ENCODE data around the gene SETD2. TPM values are rescaled to one million over a fixed set of nuclear protein-coding genes. Genes with fewer than 3 reads are reported as not detected.

Gene SETD2
- total and polyA plus RNA-seq, 2 experiments from 2014 or later: 16.7 to 45.2 TPM

DNA sequence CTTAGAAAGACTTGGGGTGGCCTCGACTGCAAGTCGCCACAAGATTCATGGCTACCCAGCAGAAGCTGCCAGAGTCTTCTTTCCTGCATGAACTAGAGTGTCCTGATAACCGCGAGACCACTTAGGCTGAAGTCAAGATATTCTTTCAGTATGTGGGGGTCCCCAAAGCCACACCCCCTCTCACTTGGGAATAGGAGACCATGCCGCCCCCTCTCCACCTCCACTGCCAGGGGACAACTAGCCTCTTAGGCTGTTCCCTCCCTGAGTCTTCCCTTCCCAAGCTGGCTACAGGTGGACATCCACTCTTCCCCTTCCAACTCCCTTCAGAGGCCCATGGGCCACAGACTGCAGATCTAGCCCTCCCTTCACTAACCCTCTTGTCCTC lies 186.1 kb downstream of the SETD2 start:
- ATAC-seq: no peak
- peaks cover 39% of the 10 kb centered on the region for H3K4me1 Mint-ChIP-seq

DNA sequence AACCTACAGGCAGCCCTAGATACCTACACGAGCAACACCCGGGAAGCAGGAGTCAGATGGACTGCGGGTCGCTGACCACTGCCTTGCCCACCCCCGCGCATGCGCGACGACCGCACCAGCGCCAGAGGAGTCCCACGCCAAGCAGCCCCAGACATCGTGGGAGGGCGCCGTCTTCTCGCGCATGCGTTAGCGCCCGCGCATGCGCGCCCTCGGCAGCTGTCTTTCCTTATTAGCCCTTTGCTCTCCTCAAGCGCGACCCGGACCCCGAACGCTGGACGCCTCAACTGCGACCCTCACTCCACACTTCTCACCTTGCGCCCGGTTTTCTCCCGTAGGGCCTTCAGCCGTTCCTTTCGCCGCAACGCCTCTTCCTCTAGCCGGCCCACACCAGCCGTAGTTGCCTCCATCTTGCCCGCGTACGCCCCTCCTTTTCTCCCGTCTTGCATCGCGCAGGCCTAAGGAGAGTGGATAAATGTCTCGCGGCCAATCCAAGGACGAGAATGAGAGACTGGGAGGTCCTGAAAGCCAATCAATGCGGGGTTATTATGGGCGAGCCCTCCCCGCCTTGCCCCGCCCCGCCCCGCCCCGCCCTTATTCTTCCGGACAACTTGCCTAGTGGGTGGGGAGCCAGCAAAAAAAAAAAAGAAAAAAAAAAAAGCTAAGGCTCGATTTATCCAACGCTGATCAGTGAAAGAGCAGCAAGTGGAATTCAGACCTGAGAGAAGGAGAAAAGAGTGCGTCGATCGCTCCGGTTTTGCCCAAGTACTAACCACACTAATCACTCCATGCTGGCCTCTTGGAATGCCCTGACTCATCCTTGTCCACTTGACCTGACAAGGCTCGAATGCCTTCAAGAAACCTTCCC lies 187.4 kb downstream of the SETD2 start, which contains the start of gene CCDC12:
Gene CCDC12 (minus strand): TSS at position 420 of the 865 bp plus-strand sequence. CDS start 13 bp downstream, at position 407.
- TF ChIP-seq JUNB (IDR thresholded peaks at IDR 0.05; ENCODE audit: unreplicated experiment): no peak
- TF ChIP-seq, protein P1, sequence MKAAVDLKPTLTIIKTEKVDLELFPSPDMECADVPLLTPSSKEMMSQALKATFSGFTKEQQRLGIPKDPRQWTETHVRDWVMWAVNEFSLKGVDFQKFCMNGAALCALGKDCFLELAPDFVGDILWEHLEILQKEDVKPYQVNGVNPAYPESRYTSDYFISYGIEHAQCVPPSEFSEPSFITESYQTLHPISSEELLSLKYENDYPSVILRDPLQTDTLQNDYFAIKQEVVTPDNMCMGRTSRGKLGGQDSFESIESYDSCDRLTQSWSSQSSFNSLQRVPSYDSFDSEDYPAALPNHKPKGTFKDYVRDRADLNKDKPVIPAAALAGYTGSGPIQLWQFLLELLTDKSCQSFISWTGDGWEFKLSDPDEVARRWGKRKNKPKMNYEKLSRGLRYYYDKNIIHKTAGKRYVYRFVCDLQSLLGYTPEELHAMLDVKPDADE (IDR thresholded peaks at IDR 0.05): 0 out of 2 replicates have a peak, but pooled peaks have one; percentile 48
- peak; percentile 85 for TF ChIP-seq POLR2AphosphoS5 (IDR thresholded peaks at IDR 0.05; ENCODE audit: low read depth)
- TF ChIP-seq CREB1 (CRISPR knock-in tag; IDR thresholded peaks at IDR 0.05; ENCODE audit: low read depth): peak; percentile 48
- Mint-ChIP-seq H3K9me3 (peaks cover 3% of the 10 kb centered on the region; the same call in 1 of the 3 replicates), H3K36me3 (ENCODE audit: low read depth) (peaks cover 16% of the 10 kb centered on the region), H3K27ac (peak within 1 kb of the TSS; percentile 99), H3K4me1 (peaks cover 35% of the 10 kb centered on the region), H3K27me3 (ENCODE audit: insufficient read depth, low read depth, poor library complexity) (peaks cover 32% of the 10 kb centered on the region), H3K4me3 (peak within 1 kb of the TSS; percentile 97)
- Histone ChIP-seq H3F3A (replicated peaks; ENCODE audit: low read depth) (no peaks in the 10 kb centered on the region; the same call in 1 of the 2 replicates), H3K4me1 (ENCODE audit: insufficient read depth) (peaks cover 6% of the 10 kb centered on the region), H2AFZ (peak within 1 kb of the TSS; percentile 99), H3K27me3 (ENCODE audit: insufficient read depth) (0 out of 2 replicates have a peak, but pooled peaks cover 5% of the 10 kb centered on the region), H3K79me2 (replicated peaks; ENCODE audit: insufficient read depth) (peaks cover 49% of the 10 kb centered on the region), H3K36me3 (ENCODE audit: insufficient read depth) (no peaks in the 10 kb centered on the region), H3K9me2 (ENCODE audit: insufficient read depth) (no peaks in the 10 kb centered on the region), H3K4me2 (peak within 1 kb of the TSS; percentile 88), H4K20me1 (replicated peaks; ENCODE audit: insufficient read depth) (peaks cover 42% of the 10 kb centered on the region), H3K4me3 (peak within 1 kb of the TSS; percentile 97), H3K27ac (ENCODE audit: low read depth) (peak within 1 kb of the TSS; percentile 96)
- peak; percentile 98 for DNase-seq (ENCODE audit: low spot score)
- peak; percentile 79 for ATAC-seq

More for the DNA sequence above, 186.1 kb downstream of the SETD2 start:
- Histone ChIP-seq H3K27me3 (ENCODE audit: insufficient read depth) (0 out of 2 replicates have a peak, but pooled peaks cover 5% of the 10 kb centered on the region), H3K4me3 (no peak overlapping the region), H3F3A (replicated peaks; ENCODE audit: low read depth) (no peaks in the 10 kb centered on the region; the same call in 1 of the 2 replicates), H2AFZ (no peak overlapping the region), H4K20me1 (replicated peaks; ENCODE audit: insufficient read depth) (peaks cover 35% of the 10 kb centered on the region), H3K9me2 (ENCODE audit: insufficient read depth) (no peaks in the 10 kb centered on the region), H3K79me2 (replicated peaks; ENCODE audit: insufficient read depth) (peaks cover 37% of the 10 kb centered on the region), H3K4me1 (ENCODE audit: insufficient read depth) (peaks cover 11% of the 10 kb centered on the region), H3K4me2 (peak overlapping the region; percentile 78), H3K36me3 (ENCODE audit: insufficient read depth) (no peaks in the 10 kb centered on the region), H3K27ac (ENCODE audit: low read depth) (no peak overlapping the region)
- DNase-seq (ENCODE audit: low spot score): no peak
- peak overlapping the region; percentile 97 for H3K4me3 Mint-ChIP-seq
- peak overlapping the region; percentile 94 for H3K27ac Mint-ChIP-seq
- peaks cover 37% of the 10 kb centered on the region for H3K27me3 Mint-ChIP-seq (ENCODE audit: insufficient read depth, low read depth, poor library complexity)
- TF ChIP-seq EZH2 (IDR thresholded peaks at IDR 0.05; ENCODE audit: low read depth, unreplicated experiment) (no peak), CREB1 (CRISPR knock-in tag; IDR thresholded peaks at IDR 0.05; ENCODE audit: low read depth) (no peak), POLR2AphosphoS5 (IDR thresholded peaks at IDR 0.05; ENCODE audit: low read depth) (no peak), NANOG (IDR thresholded peaks at IDR 0.05; ENCODE audit: borderline replicate concordance) (no peak), ZNF114 (CRISPR knock-in tag; IDR thresholded peaks at IDR 0.05) (no peak), EZH2phosphoT487 (IDR thresholded peaks at IDR 0.05; ENCODE audit: unreplicated experiment) (no peak)
- peaks cover 6% of the 10 kb centered on the region; the same call in 1 of the 3 replicates for H3K9me3 Mint-ChIP-seq
- H3K36me3 Mint-ChIP-seq (ENCODE audit: low read depth): peaks cover 11% of the 10 kb centered on the region; the same call in 2 of the 3 replicates

Measured in GM23338 (cell line).